OCI-LY7 (cell line): ENCODE data around the gene LCT. TPM values are rescaled to one million over a fixed set of nuclear protein-coding genes. Genes with fewer than 3 reads are reported as not detected.

Experiments
- BruUV-seq: library from RNA; stranded (reverse); fragments of 400-500 nt; replicated peaks from 2 replicates; lab custom pipeline; 2021; lab: Mats Ljungman, UMichigan
- CTCF ChIA-PET: fragments of 300-600 bp; sonication (Branson Sonifier 250); formaldehyde crosslinking; loops from one replicate; lab custom pipeline; 2022; ENCODE audit warnings: antibody characterized with exemption; ENCODE audit not compliant: unreplicated experiment; lab: Charles Lee
- POLR2A ChIA-PET: fragments of 300-600 bp; sonication (Branson Sonifier 250); formaldehyde crosslinking; loops from one replicate; lab custom pipeline; 2022; ENCODE audit warnings: antibody characterized with exemption; lab: Charles Lee
- DNase-seq: peaks from one replicate; pipeline ENCODE4 v3.0.0-alpha.2; 2015; ENCODE audit warnings: low spot score
- H2AFZ ChIP-seq: fragments of 200-600 bp; sonication (generic), shearing (Covaris generic); 2 replicates; pipeline ENCODE4 v1.6.1; 2014; ENCODE audit warnings: mild to moderate bottlenecking, antibody characterized with exemption, low read length, moderate library complexity
- H3K27ac ChIP-seq: fragments of 200-600 bp; sonication (generic); 2 replicates; pipeline ENCODE4 v1.5.1; 2014; ENCODE audit warnings: mixed run types, low read depth, mild to moderate bottlenecking, moderate library complexity, low read length, inconsistent platforms; ENCODE audit not compliant: poor library complexity, severe bottlenecking
- H3K36me3 ChIP-seq: fragments of 200-600 bp; sonication (generic); 2 replicates; pipeline ENCODE4 v1.6.1; 2014; ENCODE audit warnings: mild to moderate bottlenecking, antibody characterized with exemption, low read length, moderate library complexity, mixed read lengths; ENCODE audit not compliant: insufficient read depth
- H3K4me1 ChIP-seq: fragments of 200-600 bp; sonication (generic); 2 replicates; pipeline ENCODE4 v1.5.1; 2014; ENCODE audit warnings: mild to moderate bottlenecking, low read length; ENCODE audit not compliant: insufficient read depth, poor library complexity, severe bottlenecking
- H3K4me2 ChIP-seq: fragments of 200-600 bp; sonication (generic); 2 replicates; pipeline ENCODE4 v1.6.1; 2014; ENCODE audit warnings: mild to moderate bottlenecking, low read length
- H3K4me3 ChIP-seq: fragments of 200-600 bp; sonication (generic); 2 replicates; pipeline ENCODE4 v1.5.1; 2014; ENCODE audit warnings: mild to moderate bottlenecking, low read depth, low read length; ENCODE audit not compliant: poor library complexity, severe bottlenecking
- H3K79me2 ChIP-seq: fragments of 200-600 bp; sonication (generic); 2 replicates; pipeline ENCODE4 v1.6.1; 2016; ENCODE audit warnings: low read depth, mild to moderate bottlenecking, low read length, moderate library complexity, mixed read lengths; ENCODE audit not compliant: insufficient read depth
- H3K9me2 ChIP-seq: fragments of 200-600 bp; sonication (generic); 2 replicates; pipeline ENCODE4 v1.6.1; 2016; ENCODE audit warnings: mild to moderate bottlenecking, low read length, mixed read lengths; ENCODE audit not compliant: insufficient read depth
- H3K9me3 ChIP-seq: fragments of 200-600 bp; sonication (generic); 2 replicates; pipeline ENCODE4 v1.6.1; 2014; ENCODE audit warnings: mild to moderate bottlenecking, mixed run types, low read length, mixed read lengths
- H4K20me1 ChIP-seq: fragments of 200-600 bp; sonication (generic); 2 replicates; pipeline ENCODE4 v1.6.1; 2014; ENCODE audit warnings: mild to moderate bottlenecking, antibody characterized with exemption, low read length, moderate library complexity, mixed read lengths; ENCODE audit not compliant: insufficient read depth
- EZH2phosphoT487 ChIP-seq: fragments of 200-600 bp; sonication (generic); IDR thresholded peaks from 2 replicates; pipeline ENCODE4 v1.6.1; 2018; ENCODE audit warnings: low read depth, borderline replicate concordance, mild to moderate bottlenecking, mixed run types, antibody characterized with exemption, low read length, moderate library complexity, mixed read lengths
- intact Hi-C: fragments of 100-400 bp; cut with micrococcal nuclease; formaldehyde crosslinking; loops from one replicate; pipeline ENCODE4 v1.10.0; 2022; ENCODE audit not compliant: unreplicated experiment
- total RNA-seq, 2 experiments: library from RNA; depleted of rRNA in 1 of 2; stranded (reverse); fragments of >200 nt in 1 of 2; shearing (Covaris generic) in 1 of 2; gene quantifications; 2 replicates each; pipeline ENCODE4 v1.2.3, GENCODE V29; 2014 to 2022
- TF ChIP-seq, protein P1 (sequence below): fragments of 200-600 bp; sonication (generic); conservative IDR thresholded peaks from 2 replicates; pipeline ENCODE4 v1.5.1; 2014; ENCODE audit warnings: mild to moderate bottlenecking, antibody characterized with exemption, low read length, moderate library complexity, mixed read lengths

The LCT gene
- total RNA-seq, 2 experiments from 2014 or later, result 0.15 to 0.54 TPM

DNA sequence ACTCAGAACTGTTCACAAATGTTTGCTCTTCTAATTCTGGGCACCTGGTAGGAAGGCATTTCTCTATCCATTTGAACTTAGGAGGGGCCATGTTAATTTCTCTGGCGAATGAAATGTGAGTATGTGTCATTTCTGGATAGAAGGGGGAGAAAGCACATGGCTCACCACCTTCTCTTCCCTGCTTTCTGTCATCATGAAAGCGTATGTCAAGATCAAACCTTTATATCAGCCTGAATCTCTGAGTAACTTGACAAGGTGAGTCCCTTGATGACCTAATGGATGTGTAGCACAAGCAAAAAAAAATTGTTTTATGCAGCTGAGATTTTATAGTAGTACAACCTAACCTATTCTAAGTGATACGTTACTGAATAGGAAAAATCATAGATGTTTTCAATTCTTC lies 12.1 kb upstream of the LCT start:
- H3K9me3 ChIP-seq, result no peaks in the 10 kb centered on the region

DNA sequence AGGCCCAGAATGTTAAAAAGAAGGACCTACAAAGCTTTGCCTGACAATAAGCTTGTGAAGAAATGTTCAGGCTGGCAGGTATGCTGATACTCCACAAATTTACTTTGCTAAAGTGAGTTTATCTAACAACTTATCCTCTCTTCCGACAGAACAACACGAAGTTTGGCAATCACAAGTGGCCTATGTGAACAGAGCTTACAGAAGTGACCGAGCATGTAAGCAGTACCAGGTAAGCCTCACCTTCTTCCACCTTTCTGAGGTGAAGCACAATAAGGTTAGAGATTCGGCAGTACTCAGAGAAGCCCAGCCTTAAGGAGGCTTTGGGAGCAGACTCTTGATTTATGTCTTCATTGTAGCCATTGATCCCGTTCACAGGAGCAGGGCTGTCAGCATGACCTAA lies 9.0 kb upstream of the LCT start:
- CTCF ChIA-PET, result no interaction called here
- POLR2A ChIA-PET, result no interaction called here

More for the DNA sequence above, 12.1 kb upstream of the LCT start:
- Histone ChIP-seq H3K27ac (no peak overlapping the region), H3K4me2 (no peak overlapping the region), H3K9me2 (no peaks in the 10 kb centered on the region), H3K79me2 (peaks cover 4% of the 10 kb centered on the region; the same call in 1 of the 2 replicates), H2AFZ (no peak overlapping the region), H3K4me1 (no peaks in the 10 kb centered on the region), H4K20me1 (no peaks in the 10 kb centered on the region; the same call in 1 of the 2 replicates), H3K4me3 (no peak overlapping the region), H3K36me3 (peaks cover 100% of the 10 kb centered on the region)
- ChIA-PET CTCF (no interaction called here), POLR2A (interaction anchor here (0.6 to 0.8 kb wide), 2 partner anchors 18 to 817 kb away, joined by 3 read pairs; no protein-coding TSS in a partner anchor)
- BruUV-seq, result no TSS peak
- DNase-seq, result no peak
- TF ChIP-seq, protein P1, sequence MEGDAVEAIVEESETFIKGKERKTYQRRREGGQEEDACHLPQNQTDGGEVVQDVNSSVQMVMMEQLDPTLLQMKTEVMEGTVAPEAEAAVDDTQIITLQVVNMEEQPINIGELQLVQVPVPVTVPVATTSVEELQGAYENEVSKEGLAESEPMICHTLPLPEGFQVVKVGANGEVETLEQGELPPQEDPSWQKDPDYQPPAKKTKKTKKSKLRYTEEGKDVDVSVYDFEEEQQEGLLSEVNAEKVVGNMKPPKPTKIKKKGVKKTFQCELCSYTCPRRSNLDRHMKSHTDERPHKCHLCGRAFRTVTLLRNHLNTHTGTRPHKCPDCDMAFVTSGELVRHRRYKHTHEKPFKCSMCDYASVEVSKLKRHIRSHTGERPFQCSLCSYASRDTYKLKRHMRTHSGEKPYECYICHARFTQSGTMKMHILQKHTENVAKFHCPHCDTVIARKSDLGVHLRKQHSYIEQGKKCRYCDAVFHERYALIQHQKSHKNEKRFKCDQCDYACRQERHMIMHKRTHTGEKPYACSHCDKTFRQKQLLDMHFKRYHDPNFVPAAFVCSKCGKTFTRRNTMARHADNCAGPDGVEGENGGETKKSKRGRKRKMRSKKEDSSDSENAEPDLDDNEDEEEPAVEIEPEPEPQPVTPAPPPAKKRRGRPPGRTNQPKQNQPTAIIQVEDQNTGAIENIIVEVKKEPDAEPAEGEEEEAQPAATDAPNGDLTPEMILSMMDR, result no peak
- no peak for TF ChIP-seq EZH2phosphoT487
- intact Hi-C loops, result loop anchor here (2.0 kb wide), 1 partner anchor 14 kb away; no protein-coding TSS in a partner anchor

DNA sequence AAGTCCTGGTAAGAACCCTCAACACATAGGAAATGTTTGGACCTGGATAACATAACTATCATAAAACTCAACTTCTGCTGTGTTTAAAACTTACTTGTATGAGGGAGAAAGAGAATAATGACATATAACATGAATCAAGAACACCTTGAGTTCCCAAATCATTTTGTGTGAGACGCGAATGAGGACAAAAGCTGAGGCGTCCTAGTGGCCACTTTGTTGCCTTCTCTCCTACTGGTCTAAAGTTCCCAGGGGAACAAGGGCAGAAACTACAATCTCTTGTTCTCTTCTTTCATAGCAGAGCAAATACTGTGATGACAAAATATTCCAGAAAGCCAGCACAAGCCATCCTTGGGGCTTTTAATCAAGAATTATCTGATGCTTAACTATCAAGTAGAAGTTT lies 8.3 kb upstream of the LCT start:
- no peak for TF ChIP-seq EZH2phosphoT487
- TF ChIP-seq, protein P1, result no peak

More for the DNA sequence above, 9.0 kb upstream of the LCT start:
- no peak overlapping the region for H3K4me2 ChIP-seq
- no peaks in the 10 kb centered on the region for H3K9me2 ChIP-seq
- TF ChIP-seq, protein P1, result no peak
- TF ChIP-seq EZH2phosphoT487, result no peak
- H4K20me1 ChIP-seq, result no peaks in the 10 kb centered on the region
- no peak for DNase-seq
- H3K79me2 ChIP-seq, result peaks cover 4% of the 10 kb centered on the region; the same call in 1 of the 2 replicates
- H3K9me3 ChIP-seq, result no peaks in the 10 kb centered on the region
- no TSS peak for BruUV-seq
- no peak overlapping the region for H2AFZ ChIP-seq
- H3K4me3 ChIP-seq, result no peak overlapping the region
- peaks cover 99% of the 10 kb centered on the region for H3K36me3 ChIP-seq
- intact Hi-C loops, result no loop called here
- no peak overlapping the region for H3K27ac ChIP-seq
- H3K4me1 ChIP-seq, result no peaks in the 10 kb centered on the region

More for the DNA sequence above, 8.3 kb upstream of the LCT start:
- no peaks in the 10 kb centered on the region for H4K20me1 ChIP-seq
- no TSS peak for BruUV-seq
- H3K9me3 ChIP-seq, result no peaks in the 10 kb centered on the region
- peaks cover 99% of the 10 kb centered on the region for H3K36me3 ChIP-seq
- no peak overlapping the region for H3K27ac ChIP-seq
- H3K4me2 ChIP-seq, result no peak overlapping the region
- H3K4me3 ChIP-seq, result no peak overlapping the region
- CTCF ChIA-PET, result no interaction called here
- H3K79me2 ChIP-seq, result peaks cover 4% of the 10 kb centered on the region; the same call in 1 of the 2 replicates
- no peak for DNase-seq
- no peaks in the 10 kb centered on the region for H3K4me1 ChIP-seq
- H2AFZ ChIP-seq, result no peak overlapping the region
- intact Hi-C loops, result no loop called here
- no peaks in the 10 kb centered on the region for H3K9me2 ChIP-seq
- POLR2A ChIA-PET, result no interaction called here
